HG03064 (cell line): ENCODE data around the gene PRDM13.
"Not testable (repeated sequence)": the region's sequence is repeated elsewhere in the genome, so short reads cannot be mapped to it uniquely, and the experiment has no call there.

Experiments
- ATAC-seq: cut with Tn5 transposase; IDR thresholded peaks from one replicate; pipeline ENCODE4 v1.9.1; 2021; ENCODE audit warnings: low read depth; ENCODE audit not compliant: unreplicated experiment

Gene PRDM13

DNA sequence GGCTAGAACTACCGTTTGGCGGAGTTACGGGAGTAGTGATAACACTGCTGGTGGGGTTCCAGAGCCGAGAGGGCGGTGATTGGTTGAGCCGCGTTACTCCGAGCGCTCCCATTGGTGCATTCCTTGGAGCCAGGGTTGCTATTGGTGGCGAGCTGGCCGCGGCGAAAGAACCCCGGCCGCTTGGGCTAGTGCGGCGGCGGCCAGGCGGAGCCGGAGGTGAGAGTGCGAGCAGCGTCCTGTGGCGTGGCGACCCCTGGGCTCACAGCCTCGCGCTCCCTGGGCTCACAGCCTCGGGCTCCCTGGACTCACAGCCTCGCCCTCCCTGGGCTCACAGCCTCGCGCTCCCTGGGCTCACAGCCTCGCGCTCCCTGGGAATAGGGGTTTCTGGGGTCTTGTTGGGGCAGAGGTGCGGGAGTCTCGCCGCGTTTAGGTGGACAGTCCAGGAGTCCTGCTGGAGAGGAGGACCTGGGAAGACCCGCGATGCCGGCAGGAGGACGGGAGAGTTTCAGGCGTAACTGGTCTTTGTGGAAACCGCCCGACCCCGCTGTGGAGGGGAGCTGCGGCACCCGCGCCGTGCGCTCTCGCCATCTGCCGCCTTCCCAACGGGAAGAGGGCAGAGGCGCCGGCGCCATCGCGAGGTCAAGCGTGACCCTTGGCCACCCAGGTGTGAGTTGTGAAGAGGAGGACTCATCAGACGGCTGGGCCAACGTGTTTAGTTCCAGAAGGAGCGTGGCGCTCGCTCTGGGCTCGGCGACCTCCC, 12.2 kb downstream of the PRDM13 start:
- ATAC-seq, result no peak

DNA sequence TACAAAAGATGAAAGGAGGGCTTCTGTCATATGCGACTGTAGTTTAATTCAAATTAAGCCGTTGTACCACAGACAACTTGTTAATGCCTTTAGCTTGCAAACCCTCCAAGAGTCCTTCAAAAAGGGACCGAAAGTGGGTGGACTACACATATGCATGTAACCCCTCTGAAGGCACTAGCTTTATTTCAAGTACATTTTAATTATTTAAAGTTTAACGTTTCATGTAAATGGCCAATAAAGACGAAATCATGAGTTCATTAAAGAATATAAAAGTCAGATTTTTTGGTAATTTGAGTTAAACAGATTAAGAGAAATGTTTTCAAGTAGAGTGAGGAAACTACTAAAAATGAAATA, 12.8 kb downstream of the PRDM13 start:
- ATAC-seq, result no peak

DNA sequence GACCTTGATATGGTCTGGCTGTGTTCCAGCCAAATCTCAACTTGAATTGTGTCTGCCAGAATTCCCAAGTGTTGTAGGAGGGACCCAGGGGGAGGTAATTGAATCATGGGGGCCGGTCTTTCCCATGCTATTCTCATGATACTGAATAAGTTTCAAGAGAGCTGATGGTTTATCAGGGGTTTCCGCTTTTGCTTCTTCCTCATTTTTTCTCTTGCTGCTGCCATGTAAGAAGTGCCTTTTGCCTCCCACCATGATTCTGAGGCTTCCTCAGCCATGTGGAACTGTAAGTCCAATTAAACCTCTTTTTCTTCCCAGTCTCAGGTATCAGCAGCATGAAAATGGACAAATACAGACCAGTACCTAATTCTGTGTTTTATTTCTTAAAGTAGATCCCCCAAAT, 15.4 kb downstream of the PRDM13 start:
- ATAC-seq, result not testable (repeated sequence)

- ATAC-seq, result no peak
These were observed 22.7 kb downstream of the PRDM13 start for GRCh38 chr6:99629293-99629692.

- no peak for ATAC-seq
These were observed 31.0 kb downstream of the PRDM13 start for GRCh38 chr6:99637629-99638028.

- not testable (repeated sequence) for ATAC-seq
These were observed 31.7 kb downstream of the PRDM13 start for GRCh38 chr6:99638358-99638757.

DNA sequence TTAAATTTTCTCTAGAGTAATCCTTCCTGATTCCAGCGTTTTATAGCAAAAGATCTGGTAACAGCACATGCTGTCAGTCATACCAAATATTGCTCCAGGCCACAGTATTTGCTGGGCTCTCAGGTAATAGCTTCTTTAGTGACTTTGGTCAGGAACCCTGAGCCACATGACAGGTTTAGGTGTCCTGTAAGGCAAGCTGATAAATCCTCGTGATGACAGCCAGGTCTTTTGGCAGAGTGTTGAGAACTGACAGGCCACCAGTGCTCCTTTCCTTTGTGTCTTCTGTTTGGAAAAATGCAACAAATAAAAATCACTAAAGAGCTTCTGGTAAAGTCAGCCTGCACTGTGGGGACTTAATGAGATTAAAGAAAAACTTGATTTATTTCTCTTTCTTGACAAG, 34.6 kb downstream of the PRDM13 start:
- no peak for ATAC-seq

DNA sequence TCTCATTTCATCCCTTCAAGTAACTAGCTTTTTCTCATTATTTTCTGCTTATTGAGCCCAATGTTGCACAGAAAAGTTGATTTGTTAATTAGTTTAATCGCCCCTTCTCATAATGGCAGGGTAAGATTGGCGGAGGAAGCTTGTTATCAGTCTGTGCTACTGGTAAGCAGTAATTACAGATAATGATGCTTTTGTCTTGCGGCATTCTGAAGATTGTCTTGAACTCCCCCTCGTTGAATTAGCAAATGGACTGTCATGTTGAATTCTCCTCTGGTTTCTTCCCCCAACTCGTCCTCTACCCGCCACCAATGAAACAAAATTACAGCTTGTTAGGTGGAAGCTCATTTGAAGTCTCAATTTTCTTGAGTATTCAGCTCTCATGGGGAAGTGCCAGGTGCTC, 39.4 kb downstream of the PRDM13 start:
- ATAC-seq, result no peak

GRCh38 chr6:99650091-99650571, 43.5 kb downstream of the PRDM13 start:
- ATAC-seq, result not testable (repeated sequence)

- ATAC-seq, result no peak
These were observed 53.6 kb downstream of the PRDM13 start for GRCh38 chr6:99660206-99660605.

GRCh38 chr6:99661870-99662269, 55.2 kb downstream of the PRDM13 start:
- no peak for ATAC-seq

- no peak for ATAC-seq
These were observed 56.0 kb downstream of the PRDM13 start for GRCh38 chr6:99662616-99663015.
